GM12878 (cell line): ENCODE data around the gene MAP3K4. TPM values are rescaled to one million over a fixed set of nuclear protein-coding genes. Genes with fewer than 3 reads are reported as not detected.

ENCODE experiments used
- ATAC-seq: fragments of 200-7000 bp; cut with Tn5 transposase; 3 replicates; pipeline ENCODE4 v1.9.1; 2020; ENCODE audit warnings: mild to moderate bottlenecking, moderate library complexity
- BruUV-seq: library from RNA; stranded (reverse); fragments of 400-500 nt; replicated peaks from 2 replicates; lab custom pipeline; 2021; lab: Mats Ljungman, UMichigan
- CTCF ChIA-PET: fragments of 300-600 bp; sonication (Branson Sonifier 250); formaldehyde crosslinking; extraction: SDS; loops from one replicate; lab custom pipeline; 2021; ENCODE audit warnings: inconsistent platforms; lab: Yijun Ruan, JAX
- POLR2A ChIA-PET: fragments of 350-600 bp; formaldehyde crosslinking; extraction: SDS; loops from one replicate; lab custom pipeline; 2021; ENCODE audit warnings: inconsistent platforms; lab: Charles Lee
- RAD21 ChIA-PET: fragments of 300-600 bp; sonication (Branson Sonifier 250); formaldehyde crosslinking; loops from one replicate; lab custom pipeline; 2023; ENCODE audit warnings: antibody characterized with exemption; ENCODE audit not compliant: unreplicated experiment; lab: Charles Lee
- SMC1A ChIA-PET: fragments of 300-600 bp; sonication (Branson Sonifier 250); formaldehyde crosslinking; loops from one replicate; lab custom pipeline; 2023; ENCODE audit not compliant: unreplicated experiment, uncharacterized antibody; lab: Charles Lee
- DNase-seq: peaks from one replicate; pipeline ENCODE4 v3.0.0-alpha.2; 2011; ENCODE audit warnings: low read depth, low spot score
- FAIRE-seq: peaks from 3 replicates; lab custom pipeline; 2011; peaks lifted over from hg19 to GRCh38; lab: Jason Lieb, UNC
- H2AFZ ChIP-seq: 2 replicates; pipeline ENCODE4 v1.6.0; 2011; ENCODE audit warnings: low read depth, low read length, control low read depth; ENCODE audit not compliant: control insufficient read depth
- H3K27ac ChIP-seq: 2 replicates; pipeline ENCODE4 v1.5.1; 2011; ENCODE audit warnings: control low read depth; ENCODE audit not compliant: control insufficient read depth, insufficient read depth
- H3K27me3 ChIP-seq, 2 experiments: replicated peaks in 1 of 2; 2 replicates each; pipeline versions ENCODE4 v1.6.0 to v1.6.1; 2011; ENCODE audit warnings: low read length in 1 of 2; ENCODE audit not compliant: control insufficient read depth in 2 of 2, insufficient read depth in 2 of 2
- H3K36me3 ChIP-seq, 2 experiments: 2 replicates each; pipeline ENCODE4 v1.5.1; 2011; ENCODE audit warnings: low read length in 1 of 2; ENCODE audit not compliant: control insufficient read depth in 2 of 2, insufficient read depth in 2 of 2
- H3K4me1 ChIP-seq: 2 replicates; pipeline ENCODE4 v1.6.1; 2011; ENCODE audit warnings: mild to moderate bottlenecking, low read length, moderate library complexity, mixed read lengths; ENCODE audit not compliant: control insufficient read depth, insufficient read depth
- H3K4me2 ChIP-seq: 2 replicates; pipeline ENCODE4 v1.6.0; 2011; ENCODE audit warnings: control low read depth; ENCODE audit not compliant: control insufficient read depth, insufficient read depth
- H3K4me3 ChIP-seq: fragments of 200-600 bp; sonication (generic); 2 replicates; pipeline ENCODE4 v1.5.1; 2016
- H3K79me2 ChIP-seq: 2 replicates; pipeline ENCODE4 v1.6.0; 2011; ENCODE audit warnings: low read length; ENCODE audit not compliant: control insufficient read depth, insufficient read depth
- H3K9ac ChIP-seq: 2 replicates; pipeline ENCODE4 v1.8.0; 2011; ENCODE audit warnings: low read length, control low read depth, mixed read lengths; ENCODE audit not compliant: control insufficient read depth, insufficient read depth
- H3K9me3 ChIP-seq: replicated peaks from 3 replicates; pipeline ENCODE4 v1.5.1; 2011; ENCODE audit warnings: mild to moderate bottlenecking, low read length; ENCODE audit not compliant: control insufficient read depth, insufficient read depth
- H4K20me1 ChIP-seq: 2 replicates; pipeline ENCODE4 v1.6.0; 2011; ENCODE audit not compliant: control insufficient read depth, insufficient read depth
- CREB1 ChIP-seq: IDR thresholded peaks from 2 replicates; pipeline ENCODE4 v1.6.1; 2012; ENCODE audit warnings: low read depth, mild to moderate bottlenecking, inconsistent platforms
- CREM ChIP-seq: IDR thresholded peaks from 2 replicates; pipeline ENCODE4 v1.6.1; 2014; ENCODE audit warnings: antibody characterized with exemption, low read depth
- ETV6 ChIP-seq, 2 experiments: fragments of 450-650 bp in 1 of 2; IDR thresholded peaks in 1 of 2; conservative IDR thresholded peaks in 1 of 2; 2 replicates each; pipeline ENCODE4 v1.6.1; 2014; ENCODE audit warnings: antibody characterized with exemption in 1 of 2, borderline replicate concordance in 1 of 2, low read depth in 1 of 2, mild to moderate bottlenecking in 1 of 2, moderate library complexity in 1 of 2
- FOS ChIP-seq: IDR thresholded peaks from 3 replicates; pipeline ENCODE4 v1.6.1; 2011; ENCODE audit warnings: borderline replicate concordance; ENCODE audit not compliant: insufficient read length; ENCODE audit errors: extremely low read depth
- FOXM1 ChIP-seq: IDR thresholded peaks from 2 replicates; pipeline ENCODE4 v1.6.1; 2012; ENCODE audit warnings: low read depth, mild to moderate bottlenecking, inconsistent platforms, low read length, moderate library complexity
- IRF4 ChIP-seq: IDR thresholded peaks from 2 replicates; pipeline ENCODE4 v1.6.1; 2011; ENCODE audit warnings: low read depth, low read length
- NFXL1 ChIP-seq: fragments of 450-650 bp; IDR thresholded peaks from 2 replicates; pipeline ENCODE4 v1.6.1; 2017; ENCODE audit warnings: antibody characterized with exemption, mild to moderate bottlenecking, borderline replicate concordance
- POLR2AphosphoS2 ChIP-seq: IDR thresholded peaks from 2 replicates; pipeline ENCODE4 v1.6.1; 2011; ENCODE audit warnings: low read depth, mild to moderate bottlenecking, low read length, improper control_type of control experiment, moderate library complexity
- SREBF2 ChIP-seq: IDR thresholded peaks from 2 replicates; pipeline ENCODE4 v1.6.1; 2012; ENCODE audit warnings: mild to moderate bottlenecking, low read length
- TCF12 ChIP-seq: IDR thresholded peaks from 2 replicates; pipeline ENCODE4 v1.6.1; 2011; ENCODE audit warnings: low read depth, mild to moderate bottlenecking, low read length
- ZNF592 ChIP-seq: fragments of 450-650 bp; IDR thresholded peaks from 2 replicates; pipeline ENCODE4 v1.6.1; 2017; ENCODE audit warnings: mild to moderate bottlenecking, moderate library complexity
- WGBS: methylation state at CpG from one replicate; pipeline ENCODE4 v1.1.6; 2016; ENCODE audit warnings: low lambda C conversion rate; ENCODE audit not compliant: insufficient replicate concordance, insufficient coverage; ENCODE audit errors: missing lambda C conversion rate; 5-methylcytosine and 5-hydroxymethylcytosine counted together
- in situ Hi-C: fragments of 300-500 bp; cut with MboI; formaldehyde crosslinking; loops from 9 replicates; pipeline ENCODE4 v1.14.3; 2018; ENCODE audit warnings: mixed read lengths
- intact Hi-C: fragments of 100-400 bp; cut with micrococcal nuclease; formaldehyde crosslinking; loops from one replicate; pipeline ENCODE4 v1.14.2; 2022; ENCODE audit not compliant: unreplicated experiment
- polyA plus RNA-seq, 11 experiments: library from polyadenylated mRNA; depleted of rRNA in 4 of 11; unstranded in 6 of 11; stranded (reverse) in 5 of 11; fragments of >200 nt; fragmentation: Nextera tagmentation in 4 of 11; fragmentation: Illumina TruSeq in 1 of 11; extraction: Ambion mirVana in 4 of 11; extraction: Trizol in 1 of 11; gene quantifications; 1 replicate in 1 of 11; 2 replicates in 10 of 11; pipeline versions ENCODE4 v1.2.1 to v1.2.3, GENCODE V29; 2011 to 2016; ENCODE audit warnings: inconsistent platforms in 2 of 11, missing spikeins in 2 of 11, low read depth in 1 of 11
- total RNA-seq, 4 experiments: library from RNA; depleted of rRNA in 3 of 4; stranded (reverse); fragments of >200 nt in 3 of 4; fragmentation: Illumina TruSeq in 1 of 4; extraction: Trizol in 1 of 4; gene quantifications; 2 replicates each; pipeline versions ENCODE4 v1.2.1 to v1.2.3, GENCODE V29; 2013 to 2021

Gene MAP3K4
- total and polyA plus RNA-seq, 10 of the 15 experiments (the other 5 are each of a cell fraction or from before 2014, with no cell fraction given) = 14.0 to 44.5 (median 23.1) TPM

GRCh38 chr6:161166677-161167076 is 175.1 kb downstream of the MAP3K4 start:
- intact Hi-C loops = no loop called here
- WGBS = 58% methylated on average over 5 of the region's 5 CpGs

More at GRCh38 chr6:161166677-161167076, 175.1 kb downstream of the MAP3K4 start:
- RAD21 ChIA-PET = no interaction called here
- Histone ChIP-seq H3K4me3 (no peak overlapping the region), H3K27ac (no peak overlapping the region), H3K36me3 (no peaks in the 10 kb centered on the region), H4K20me1 (no peaks in the 10 kb centered on the region), H3K4me2 (no peak overlapping the region), H3K27me3 (no peaks in the 10 kb centered on the region; a peak in 1 of 4 replicates), H3K9me3 (no peaks in the 10 kb centered on the region), H2AFZ (no peak overlapping the region), H3K4me1 (peaks cover 12% of the 10 kb centered on the region), H3K9ac (no peak overlapping the region), H3K79me2 (no peaks in the 10 kb centered on the region)
- TF ChIP-seq FOXM1 (no peak), ETV6 (conservative IDR thresholded peaks at IDR 0.05 in 1 of 2, IDR thresholded peaks at IDR 0.05 in 1 of 2; ENCODE audit: borderline replicate concordance in 1 of 2, low read depth in 1 of 2) (no peak), TCF12 (no peak), FOS (no peak), NFXL1 (no peak), CREM (no peak), IRF4 (no peak), POLR2AphosphoS2 (no peak), SREBF2 (no peak), CREB1 (no peak), ZNF592 (no peak)
- FAIRE-seq (no peak), DNase-seq (no peak), ATAC-seq (no peak)
- no TSS peak for BruUV-seq
- POLR2A ChIA-PET = no interaction called here
- in situ Hi-C loops = no loop called here
- CTCF ChIA-PET = no interaction called here
- SMC1A ChIA-PET = no interaction called here
